ENCODE results near the gene TEAD1.

GRCh38 chr11:12770435-12770834 lies 96.2 kb downstream of the TEAD1 start:
- TF ChIP-seq CTCF (IDR thresholded peaks at IDR 0.05), result no peak
- TF ChIP-seq POLR2A (IDR thresholded peaks at IDR 0.05), result no peak
- TF ChIP-seq EP300 (IDR thresholded peaks at IDR 0.05), result no peak

Data from tibial nerve (tissue), 4 donors.